Tibial artery (tissue), 4 donors: ENCODE results near the gene IL15RA.

Source experiments
- DNase-seq, 2 donors: peaks; one replicate each; pipeline ENCODE4 v3.0.0-alpha.2; 2019
- H3K27ac ChIP-seq, 2 donors: fragments of 200-600 bp; sonication (generic) in 1 of 2; 1 replicate in 1 of 2; 2 replicates in 1 of 2; pipeline ENCODE4 v1.5.1; 2018 to 2019; ENCODE audit warnings: mild to moderate bottlenecking in 1 of 2
- H3K27me3 ChIP-seq, 2 donors: fragments of 200-600 bp; sonication (generic) in 1 of 2; one replicate each; pipeline versions ENCODE4 v1.5.1 to v1.6.0; 2016 to 2019
- H3K36me3 ChIP-seq, 3 donors: fragments of 200-600 bp; sonication (generic) in 2 of 3; one replicate each; pipeline ENCODE4 v1.5.1; 2016 to 2019; ENCODE audit warnings: mild to moderate bottlenecking in 2 of 3
- H3K4me1 ChIP-seq, 4 donors: fragments of 200-600 bp; sonication (generic) in 2 of 4; 1 replicate in 3 of 4; 2 replicates in 1 of 4; pipeline ENCODE4 v1.5.1; 2016 to 2019
- H3K4me3 ChIP-seq, 2 donors: fragments of 200-600 bp; sonication (generic) in 1 of 2; 1 replicate in 1 of 2; 2 replicates in 1 of 2; pipeline ENCODE4 v1.5.1; 2018 to 2019; ENCODE audit warnings: mild to moderate bottlenecking in 2 of 2
- H3K9me3 ChIP-seq, 3 donors: fragments of 200-600 bp; sonication (generic) in 1 of 3; one replicate each; pipeline ENCODE4 v1.5.1; 2016 to 2019
- CTCF ChIP-seq, 2 experiments: fragments of 200-600 bp in 1 of 2; fragments of 450-650 bp in 1 of 2; IDR thresholded peaks; one replicate each; pipeline ENCODE4 v1.5.1; 2017 to 2019; ENCODE audit warnings: antibody characterized with exemption in 2 of 2, mild to moderate bottlenecking in 1 of 2, moderate library complexity in 1 of 2
- intact Hi-C: fragments of 100-400 bp; cut with DNase I; formaldehyde crosslinking; loops from one replicate; pipeline ENCODE4 v1.15.0; 2023; ENCODE audit warnings: low total_unique reads

IL15RA gene

GRCh38 chr10:5977471-5978229, at the start of gene IL15RA:
IL15RA (minus strand) TSS chr10:5977543; CDS start chr10:5977492, 51 bp downstream.
- DNase-seq = peak; percentile 63 to 87
- Histone ChIP-seq H3K4me3 (peak within 1 kb of the TSS; percentile 78 to 95), H3K4me1 (peaks cover 0 to 17% (median 5%) of the 10 kb centered on the region in 4 donors), H3K9me3 (no peaks in the 10 kb centered on the region), H3K27ac (peak within 1 kb of the TSS; percentile 80 to 87), H3K36me3 (no peaks in the 10 kb centered on the region), H3K27me3 (no peaks in the 10 kb centered on the region)
- intact Hi-C loops = no loop called here
- no peak for TF ChIP-seq CTCF (IDR thresholded peaks at IDR 0.05)

GRCh38 chr10:6025683-6026255, 48.4 kb upstream of the IL15RA start:
- peaks cover 0 to 8% (median 3%) of the 10 kb centered on the region in 3 donors for H3K9me3 ChIP-seq
- H3K27me3 ChIP-seq = no peaks in the 10 kb centered on the region
- no peaks in the 10 kb centered on the region for H3K4me1 ChIP-seq
- no peak for TF ChIP-seq CTCF (IDR thresholded peaks at IDR 0.05)
- no peak for DNase-seq
- no peak overlapping the region for H3K4me3 ChIP-seq
- intact Hi-C loops = no loop called here
- no peaks in the 10 kb centered on the region for H3K36me3 ChIP-seq
- no peak overlapping the region for H3K27ac ChIP-seq

GRCh38 chr10:6024334-6024682, 47.0 kb upstream of the IL15RA start:
- no peak for TF ChIP-seq CTCF (IDR thresholded peaks at IDR 0.05)
- Histone ChIP-seq H3K27me3 (no peaks in the 10 kb centered on the region), H3K4me1 (no peaks in the 10 kb centered on the region), H3K36me3 (no peaks in the 10 kb centered on the region), H3K4me3 (no peak overlapping the region), H3K9me3 (no peaks in the 10 kb centered on the region), H3K27ac (no peak overlapping the region)
- DNase-seq = no peak
- intact Hi-C loops = no loop called here

GRCh38 chr10:6023661-6024333, 46.5 kb upstream of the IL15RA start:
- no peak overlapping the region for H3K4me3 ChIP-seq
- intact Hi-C loops = no loop called here
- no peak for DNase-seq
- H3K36me3 ChIP-seq = no peaks in the 10 kb centered on the region
- H3K4me1 ChIP-seq = no peaks in the 10 kb centered on the region
- no peaks in the 10 kb centered on the region for H3K9me3 ChIP-seq
- H3K27ac ChIP-seq = no peak overlapping the region
- no peak for TF ChIP-seq CTCF (IDR thresholded peaks at IDR 0.05)
- no peaks in the 10 kb centered on the region for H3K27me3 ChIP-seq

- Histone ChIP-seq H3K27ac (no peak overlapping the region), H3K9me3 (no peaks in the 10 kb centered on the region), H3K27me3 (no peaks in the 10 kb centered on the region), H3K36me3 (no peaks in the 10 kb centered on the region), H3K4me1 (no peaks in the 10 kb centered on the region), H3K4me3 (no peak overlapping the region)
- DNase-seq = no peak
- intact Hi-C loops = no loop called here
- no peak for TF ChIP-seq CTCF (IDR thresholded peaks at IDR 0.05)
Measured at GRCh38 chr10:6022660-6023059, 45.3 kb upstream of the IL15RA start.
